ENCODE data around the gene UNC5CL. TPM values are rescaled to one million over a fixed set of nuclear protein-coding genes. Genes with fewer than 3 reads are reported as not detected.

UNC5CL gene
- total and polyA plus RNA-seq, 2 experiments from 2014 or later: 0.87 to 1.2 TPM

DNA sequence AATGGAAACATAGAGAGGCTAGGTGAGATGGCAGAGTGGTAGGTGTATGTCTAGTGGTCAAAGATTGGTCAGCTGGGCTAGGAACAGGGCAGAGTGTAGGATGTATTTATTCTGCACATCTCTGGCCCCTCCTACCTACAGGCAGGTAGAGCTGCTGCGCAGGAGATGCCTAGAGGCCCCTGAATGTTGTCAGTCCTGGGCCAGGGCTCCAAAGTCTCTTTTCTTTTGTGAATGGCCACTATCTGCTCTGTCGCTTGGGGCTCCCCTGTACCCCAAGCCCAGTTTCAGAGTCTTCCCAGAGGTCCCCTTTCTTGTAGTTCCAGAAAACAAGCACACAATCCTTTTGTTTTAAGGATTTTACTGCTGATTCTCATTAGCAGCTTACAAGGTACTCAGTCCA lies 8.3 kb upstream of the UNC5CL start:
- H3K36me3 Mint-ChIP-seq (ENCODE audit: low read depth): no peaks in the 10 kb centered on the region
- peaks cover 9% of the 10 kb centered on the region for H3K4me1 Mint-ChIP-seq
- no peaks in the 10 kb centered on the region for H3K9me3 Mint-ChIP-seq
- DNase-seq (ENCODE audit: low spot score) (no peak), ATAC-seq (no peak)
- no peak overlapping the region for H3K27ac Mint-ChIP-seq
- no peaks in the 10 kb centered on the region for H3K79me2 ChIP-seq (replicated peaks; ENCODE audit: insufficient read depth)
- no peaks in the 10 kb centered on the region for H4K20me1 ChIP-seq (replicated peaks; ENCODE audit: insufficient read depth)
- no peak overlapping the region for H3K4me2 ChIP-seq
- H3K9me2 ChIP-seq (ENCODE audit: insufficient read depth): no peaks in the 10 kb centered on the region
- H2AFZ ChIP-seq: no peak overlapping the region
- TF ChIP-seq, protein P1, sequence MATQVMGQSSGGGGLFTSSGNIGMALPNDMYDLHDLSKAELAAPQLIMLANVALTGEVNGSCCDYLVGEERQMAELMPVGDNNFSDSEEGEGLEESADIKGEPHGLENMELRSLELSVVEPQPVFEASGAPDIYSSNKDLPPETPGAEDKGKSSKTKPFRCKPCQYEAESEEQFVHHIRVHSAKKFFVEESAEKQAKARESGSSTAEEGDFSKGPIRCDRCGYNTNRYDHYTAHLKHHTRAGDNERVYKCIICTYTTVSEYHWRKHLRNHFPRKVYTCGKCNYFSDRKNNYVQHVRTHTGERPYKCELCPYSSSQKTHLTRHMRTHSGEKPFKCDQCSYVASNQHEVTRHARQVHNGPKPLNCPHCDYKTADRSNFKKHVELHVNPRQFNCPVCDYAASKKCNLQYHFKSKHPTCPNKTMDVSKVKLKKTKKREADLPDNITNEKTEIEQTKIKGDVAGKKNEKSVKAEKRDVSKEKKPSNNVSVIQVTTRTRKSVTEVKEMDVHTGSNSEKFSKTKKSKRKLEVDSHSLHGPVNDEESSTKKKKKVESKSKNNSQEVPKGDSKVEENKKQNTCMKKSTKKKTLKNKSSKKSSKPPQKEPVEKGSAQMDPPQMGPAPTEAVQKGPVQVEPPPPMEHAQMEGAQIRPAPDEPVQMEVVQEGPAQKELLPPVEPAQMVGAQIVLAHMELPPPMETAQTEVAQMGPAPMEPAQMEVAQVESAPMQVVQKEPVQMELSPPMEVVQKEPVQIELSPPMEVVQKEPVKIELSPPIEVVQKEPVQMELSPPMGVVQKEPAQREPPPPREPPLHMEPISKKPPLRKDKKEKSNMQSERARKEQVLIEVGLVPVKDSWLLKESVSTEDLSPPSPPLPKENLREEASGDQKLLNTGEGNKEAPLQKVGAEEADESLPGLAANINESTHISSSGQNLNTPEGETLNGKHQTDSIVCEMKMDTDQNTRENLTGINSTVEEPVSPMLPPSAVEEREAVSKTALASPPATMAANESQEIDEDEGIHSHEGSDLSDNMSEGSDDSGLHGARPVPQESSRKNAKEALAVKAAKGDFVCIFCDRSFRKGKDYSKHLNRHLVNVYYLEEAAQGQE (IDR thresholded peaks at IDR 0.05; ENCODE audit: unreplicated experiment): no peak
- TF ChIP-seq, protein P2, sequence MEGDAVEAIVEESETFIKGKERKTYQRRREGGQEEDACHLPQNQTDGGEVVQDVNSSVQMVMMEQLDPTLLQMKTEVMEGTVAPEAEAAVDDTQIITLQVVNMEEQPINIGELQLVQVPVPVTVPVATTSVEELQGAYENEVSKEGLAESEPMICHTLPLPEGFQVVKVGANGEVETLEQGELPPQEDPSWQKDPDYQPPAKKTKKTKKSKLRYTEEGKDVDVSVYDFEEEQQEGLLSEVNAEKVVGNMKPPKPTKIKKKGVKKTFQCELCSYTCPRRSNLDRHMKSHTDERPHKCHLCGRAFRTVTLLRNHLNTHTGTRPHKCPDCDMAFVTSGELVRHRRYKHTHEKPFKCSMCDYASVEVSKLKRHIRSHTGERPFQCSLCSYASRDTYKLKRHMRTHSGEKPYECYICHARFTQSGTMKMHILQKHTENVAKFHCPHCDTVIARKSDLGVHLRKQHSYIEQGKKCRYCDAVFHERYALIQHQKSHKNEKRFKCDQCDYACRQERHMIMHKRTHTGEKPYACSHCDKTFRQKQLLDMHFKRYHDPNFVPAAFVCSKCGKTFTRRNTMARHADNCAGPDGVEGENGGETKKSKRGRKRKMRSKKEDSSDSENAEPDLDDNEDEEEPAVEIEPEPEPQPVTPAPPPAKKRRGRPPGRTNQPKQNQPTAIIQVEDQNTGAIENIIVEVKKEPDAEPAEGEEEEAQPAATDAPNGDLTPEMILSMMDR (conservative IDR thresholded peaks at IDR 0.05; ENCODE audit: low read depth in 2 of 2): no peak
- TF ChIP-seq CREB1 (CRISPR knock-in tag; IDR thresholded peaks at IDR 0.05; ENCODE audit: low read depth) (no peak), ZNF114 (CRISPR knock-in tag; IDR thresholded peaks at IDR 0.05) (no peak), EZH2 (IDR thresholded peaks at IDR 0.05; ENCODE audit: low read depth, unreplicated experiment) (no peak), NANOG (IDR thresholded peaks at IDR 0.05; ENCODE audit: borderline replicate concordance) (no peak), EZH2phosphoT487 (IDR thresholded peaks at IDR 0.05; ENCODE audit: unreplicated experiment) (no peak), ZNF462 (CRISPR knock-in tag; IDR thresholded peaks at IDR 0.05) (no peak), JUNB (IDR thresholded peaks at IDR 0.05; ENCODE audit: unreplicated experiment) (no peak), STAT1 (IDR thresholded peaks at IDR 0.05; ENCODE audit: unreplicated experiment) (no peak)
- no peaks in the 10 kb centered on the region for H3K36me3 ChIP-seq (ENCODE audit: insufficient read depth)
- no peak overlapping the region for H3K27ac ChIP-seq (ENCODE audit: low read depth)
- peaks cover 2% of the 10 kb centered on the region for H3K27me3 Mint-ChIP-seq (ENCODE audit: insufficient read depth, low read depth, poor library complexity)
- H3K4me1 ChIP-seq (ENCODE audit: insufficient read depth): peaks cover 5% of the 10 kb centered on the region
- H3K4me3 Mint-ChIP-seq: no peak overlapping the region
- no peak overlapping the region for H3K4me3 ChIP-seq
- H3F3A ChIP-seq (replicated peaks; ENCODE audit: low read depth): no peaks in the 10 kb centered on the region
- H3K27me3 ChIP-seq (ENCODE audit: insufficient read depth): no peaks in the 10 kb centered on the region

Data from GM23338 (cell line).